22Rv1 (cell line): ENCODE measurements around the gene SRY.

Source experiments
- CTCF ChIP-seq: fragments of 450-650 bp; IDR thresholded peaks from 2 replicates; pipeline ENCODE4 v1.5.1; 2017; ENCODE audit warnings: mild to moderate bottlenecking
- ZFX ChIP-seq: fragments of 450-650 bp; IDR thresholded peaks from 2 replicates; pipeline ENCODE4 v1.6.1; 2017; ENCODE audit warnings: antibody characterized with exemption, borderline replicate concordance

- TF ChIP-seq CTCF = no peak
- no peak for TF ChIP-seq ZFX
Measured at GRCh38 chrY:2789756-2790155, 2.3 kb upstream of the SRY start.
